Suprapubic skin (tissue), 4 donors: ENCODE measurements around the gene NCDN.

Experiments
- CTCF ChIP-seq, 2 donors: fragments of 200-600 bp in 1 of 2; fragments of 450-650 bp in 1 of 2; sonication (generic) in 1 of 2; IDR thresholded peaks; one replicate each; pipeline ENCODE4 v1.5.1; 2016 to 2019; ENCODE audit warnings: antibody characterized with exemption in 2 of 2, mild to moderate bottlenecking in 1 of 2, moderate library complexity in 1 of 2
- POLR2A ChIP-seq, 2 donors: fragments of 450-650 bp; IDR thresholded peaks; one replicate each; pipeline ENCODE4 v1.6.1; 2017; ENCODE audit warnings: antibody characterized with exemption in 2 of 2, mild to moderate bottlenecking in 2 of 2, moderate library complexity in 2 of 2
- POLR2AphosphoS5 ChIP-seq, 3 donors: sonication (generic); formaldehyde crosslinking; IDR thresholded peaks; one replicate each; pipeline ENCODE4 v1.6.1; 2017; ENCODE audit warnings: antibody characterized with exemption in 3 of 3

DNA sequence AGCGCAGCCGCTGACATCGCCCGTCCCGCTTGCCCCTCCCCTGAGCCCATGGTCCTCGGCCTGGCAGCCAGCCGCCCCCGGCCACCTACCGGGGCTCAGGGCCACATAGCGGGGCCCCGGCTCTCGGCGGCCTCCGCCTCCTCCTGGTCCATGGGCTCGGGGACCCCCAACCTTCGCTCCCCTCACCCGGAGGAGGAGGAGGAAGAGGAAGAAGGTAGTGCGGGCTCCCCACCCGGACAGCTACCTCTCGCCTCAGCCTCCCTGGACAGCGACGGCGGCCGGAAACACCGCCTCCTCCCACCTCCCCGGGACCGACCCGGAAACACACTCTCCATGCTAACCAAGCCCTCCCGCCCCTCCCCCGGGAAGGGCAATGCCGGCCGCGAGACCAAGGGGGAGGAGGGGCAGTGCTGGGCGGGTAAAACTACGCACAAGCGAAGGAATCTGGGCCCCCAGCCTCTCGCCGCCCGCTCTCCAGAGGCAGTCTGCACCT, 435 bp upstream of the NCDN start, which contains the start of gene KIAA0319L:
- TF ChIP-seq POLR2AphosphoS5 (IDR thresholded peaks at IDR 0.05) (peak in 2 of 3 donors; percentile 32 to 57), CTCF (IDR thresholded peaks at IDR 0.05) (no peak), POLR2A (IDR thresholded peaks at IDR 0.05) (peak in 1 of 2 donors; percentile 27)
